Mesodermal cell (in vitro differentiated cells): ENCODE results near the gene FREY1.
A peak's percentile ranks its signal among the peaks of the same experiment; 100 is the strongest.

ENCODE experiments used
- H3K27ac ChIP-seq: 2 replicates; pipeline ENCODE4 v1.7.0; 2013; ENCODE audit warnings: mild to moderate bottlenecking, low read depth, low read length, moderate library complexity; ENCODE audit not compliant: severe bottlenecking
- H3K36me3 ChIP-seq: 2 replicates; pipeline ENCODE4 v1.7.1; 2013; ENCODE audit warnings: mild to moderate bottlenecking, low read length, moderate library complexity; ENCODE audit not compliant: control insufficient read depth, insufficient read depth
- H3K4me1 ChIP-seq: one replicate; pipeline ENCODE4 v1.7.1; 2013; ENCODE audit warnings: mild to moderate bottlenecking, low read length; ENCODE audit not compliant: insufficient read depth, control insufficient read depth, poor library complexity, severe bottlenecking
- H3K4me3 ChIP-seq: 2 replicates; pipeline ENCODE4 v1.7.0; 2013; ENCODE audit warnings: low read length, control low read depth, mild to moderate bottlenecking; ENCODE audit not compliant: insufficient read depth, poor library complexity, severe bottlenecking; ENCODE audit errors: extremely low read depth
- H3K9me3 ChIP-seq: 2 replicates; pipeline ENCODE4 v1.7.1; 2013; ENCODE audit warnings: mild to moderate bottlenecking, low read length, moderate library complexity; ENCODE audit not compliant: control insufficient read depth
- WGBS, 2 experiments: methylation state at CpG; one replicate each; pipeline ENCODE4 v1.1.5; 2013; ENCODE audit warnings: missing lambda C conversion rate in 2 of 2; ENCODE audit not compliant: insufficient coverage in 2 of 2; 5-methylcytosine and 5-hydroxymethylcytosine counted together

The FREY1 gene

GRCh38 chr11:45890886-45891550 lies 16.1 kb downstream of the FREY1 start:
- no peaks in the 10 kb centered on the region for H3K36me3 ChIP-seq
- H3K4me3 ChIP-seq, result no peak overlapping the region
- peaks cover under 1% of the 10 kb centered on the region for H3K4me1 ChIP-seq
- no peak overlapping the region for H3K27ac ChIP-seq
- H3K9me3 ChIP-seq, result no peaks in the 10 kb centered on the region
- WGBS, 2 experiments, result 85 to 88% methylated on average over 9 of the region's 9 CpGs

GRCh38 chr11:45889966-45890365 lies 17.1 kb downstream of the FREY1 start:
- H3K9me3 ChIP-seq, result no peaks in the 10 kb centered on the region
- no peak overlapping the region for H3K27ac ChIP-seq
- no peaks in the 10 kb centered on the region for H3K4me1 ChIP-seq
- 92 to 94% methylated on average over 8 of the region's 9 CpGs for WGBS, 2 experiments
- H3K36me3 ChIP-seq, result no peaks in the 10 kb centered on the region
- H3K4me3 ChIP-seq, result no peak overlapping the region

GRCh38 chr11:45889555-45889954 lies 17.5 kb downstream of the FREY1 start:
- no peaks in the 10 kb centered on the region for H3K9me3 ChIP-seq
- no peak overlapping the region for H3K27ac ChIP-seq
- H3K4me1 ChIP-seq, result no peaks in the 10 kb centered on the region
- H3K36me3 ChIP-seq, result no peaks in the 10 kb centered on the region
- no peak overlapping the region for H3K4me3 ChIP-seq
- 84 to 85% methylated on average over 6 to 7 of the region's 8 CpGs for WGBS, 2 experiments

- H3K4me1 ChIP-seq, result no peaks in the 10 kb centered on the region
- H3K27ac ChIP-seq, result no peak overlapping the region
- H3K36me3 ChIP-seq, result no peaks in the 10 kb centered on the region
- H3K9me3 ChIP-seq, result no peaks in the 10 kb centered on the region
- WGBS, 2 experiments, result 88 to 93% methylated on average over 9 to 10 of the region's 10 CpGs
- H3K4me3 ChIP-seq, result no peak overlapping the region
Observed at GRCh38 chr11:45887587-45887986, 19.5 kb downstream of the FREY1 start.

- 64% methylated on average over 2 of the region's 4 CpGs; no CpG with 5 or more reads in 1 of the 2 experiments for WGBS, 2 experiments
- H3K9me3 ChIP-seq, result no peaks in the 10 kb centered on the region
- H3K36me3 ChIP-seq, result no peaks in the 10 kb centered on the region
- H3K4me1 ChIP-seq, result no peaks in the 10 kb centered on the region
- no peak overlapping the region for H3K27ac ChIP-seq
- no peak overlapping the region for H3K4me3 ChIP-seq
Observed at GRCh38 chr11:45886816-45887520, 20.1 kb downstream of the FREY1 start.

GRCh38 chr11:45885921-45886721 lies 20.9 kb downstream of the FREY1 start:
- no peaks in the 10 kb centered on the region for H3K36me3 ChIP-seq
- 12 to 16% methylated on average over 19 to 25 of the region's 43 CpGs for WGBS, 2 experiments
- no peaks in the 10 kb centered on the region for H3K4me1 ChIP-seq
- H3K4me3 ChIP-seq, result peak overlapping the region; percentile 39
- H3K27ac ChIP-seq, result no peak overlapping the region
- no peaks in the 10 kb centered on the region for H3K9me3 ChIP-seq

- 2 to 4% methylated on average over 32 to 56 of the region's 73 CpGs for WGBS, 2 experiments
- Histone ChIP-seq H3K9me3 (no peaks in the 10 kb centered on the region), H3K4me3 (peak within 1 kb of the TSS; percentile 39), H3K36me3 (no peaks in the 10 kb centered on the region), H3K4me1 (no peaks in the 10 kb centered on the region), H3K27ac (no peak within 1 kb of the TSS)
Observed at GRCh38 chr11:45885274-45885920, 21.7 kb downstream of the FREY1 start, which contains the start of gene MAPK8IP1. Gene MAPK8IP1, plus strand, starts transcription at chr11:45885651. Its CDS starts 170 bp downstream, at chr11:45885821.

GRCh38 chr11:45884596-45885185 lies 22.4 kb downstream of the FREY1 start:
- no peaks in the 10 kb centered on the region for H3K36me3 ChIP-seq
- H3K4me1 ChIP-seq, result no peaks in the 10 kb centered on the region
- 85 to 88% methylated on average over 7 to 10 of the region's 10 CpGs for WGBS, 2 experiments
- H3K4me3 ChIP-seq, result no peak overlapping the region
- H3K27ac ChIP-seq, result no peak overlapping the region
- no peaks in the 10 kb centered on the region for H3K9me3 ChIP-seq

- no peak overlapping the region for H3K27ac ChIP-seq
- WGBS, 2 experiments, result 87 to 97% methylated on average over 4 of the region's 6 CpGs
- no peak overlapping the region for H3K4me3 ChIP-seq
- H3K36me3 ChIP-seq, result peaks cover 4% of the 10 kb centered on the region
- no peaks in the 10 kb centered on the region for H3K4me1 ChIP-seq
- no peaks in the 10 kb centered on the region for H3K9me3 ChIP-seq
Observed at GRCh38 chr11:45881708-45882368, 25.2 kb downstream of the FREY1 start.
